ENCODE results near the gene ATP9A.

The ATP9A gene

GRCh38 chr20:51775241-51775640 lies 7.1 kb upstream of the ATP9A start:
- no peaks in the 10 kb centered on the region for H3K79me2 ChIP-seq (ENCODE audit: insufficient read depth, low read depth)
- no peak overlapping the region for H3K9ac ChIP-seq
- H3K27me3 ChIP-seq (ENCODE audit: insufficient read depth, low read depth): no peaks in the 10 kb centered on the region
- no peaks in the 10 kb centered on the region for H3K36me3 ChIP-seq (ENCODE audit: insufficient read depth)
- H3K4me2 ChIP-seq: no peak overlapping the region
- no peak overlapping the region for H3K27ac ChIP-seq
- H3K4me3 ChIP-seq (IDR thresholded peaks at IDR 0.05; ENCODE audit: insufficient read depth, low read depth, low read length): no peak overlapping the region
- H2AFZ ChIP-seq (ENCODE audit: low read depth): no peak overlapping the region
- no peaks in the 10 kb centered on the region for H3K4me1 ChIP-seq (ENCODE audit: low read depth, poor library complexity, severe bottlenecking)
- TF ChIP-seq CTCF (conservative IDR thresholded peaks at IDR 0.05; ENCODE audit: low read depth, low read length): no peak
- H4K20me1 ChIP-seq (ENCODE audit: insufficient read depth): no peaks in the 10 kb centered on the region

- Histone ChIP-seq H3K4me3 (IDR thresholded peaks at IDR 0.05; ENCODE audit: insufficient read depth, low read depth, low read length) (no peak overlapping the region), H3K36me3 (ENCODE audit: insufficient read depth) (no peaks in the 10 kb centered on the region), H3K9ac (no peak overlapping the region), H3K27ac (no peak overlapping the region), H4K20me1 (ENCODE audit: insufficient read depth) (no peaks in the 10 kb centered on the region), H3K27me3 (ENCODE audit: insufficient read depth, low read depth) (no peaks in the 10 kb centered on the region), H3K79me2 (ENCODE audit: insufficient read depth, low read depth) (no peaks in the 10 kb centered on the region), H3K4me1 (ENCODE audit: low read depth, poor library complexity, severe bottlenecking) (no peaks in the 10 kb centered on the region), H2AFZ (ENCODE audit: low read depth) (no peak overlapping the region), H3K4me2 (no peak overlapping the region)
- TF ChIP-seq CTCF (conservative IDR thresholded peaks at IDR 0.05; ENCODE audit: low read depth, low read length): no peak
Measured at GRCh38 chr20:51772236-51772635, 4.0 kb upstream of the ATP9A start.

GRCh38 chr20:51769976-51770615 lies 1.9 kb upstream of the ATP9A start:
- Histone ChIP-seq H2AFZ (ENCODE audit: low read depth) (no peak overlapping the region), H3K79me2 (ENCODE audit: insufficient read depth, low read depth) (no peaks in the 10 kb centered on the region), H4K20me1 (ENCODE audit: insufficient read depth) (no peaks in the 10 kb centered on the region), H3K4me2 (no peak overlapping the region), H3K27me3 (ENCODE audit: insufficient read depth, low read depth) (no peaks in the 10 kb centered on the region), H3K9ac (no peak overlapping the region), H3K27ac (no peak overlapping the region), H3K4me3 (IDR thresholded peaks at IDR 0.05; ENCODE audit: insufficient read depth, low read depth, low read length) (no peak overlapping the region), H3K4me1 (ENCODE audit: low read depth, poor library complexity, severe bottlenecking) (no peaks in the 10 kb centered on the region), H3K36me3 (ENCODE audit: insufficient read depth) (no peaks in the 10 kb centered on the region)
- no peak for TF ChIP-seq CTCF (conservative IDR thresholded peaks at IDR 0.05; ENCODE audit: low read depth, low read length)

GRCh38 chr20:51768759-51769517 lies 748 bp upstream of the ATP9A start:
- no peak overlapping the region for H3K4me2 ChIP-seq
- no peaks in the 10 kb centered on the region for H3K4me1 ChIP-seq (ENCODE audit: low read depth, poor library complexity, severe bottlenecking)
- H3K9ac ChIP-seq: no peak overlapping the region
- no peaks in the 10 kb centered on the region for H4K20me1 ChIP-seq (ENCODE audit: insufficient read depth)
- no peaks in the 10 kb centered on the region for H3K36me3 ChIP-seq (ENCODE audit: insufficient read depth)
- H3K4me3 ChIP-seq (IDR thresholded peaks at IDR 0.05; ENCODE audit: insufficient read depth, low read depth, low read length): no peak overlapping the region
- no peak overlapping the region for H3K27ac ChIP-seq
- TF ChIP-seq CTCF (conservative IDR thresholded peaks at IDR 0.05; ENCODE audit: low read depth, low read length): no peak
- no peaks in the 10 kb centered on the region for H3K27me3 ChIP-seq (ENCODE audit: insufficient read depth, low read depth)
- no peaks in the 10 kb centered on the region for H3K79me2 ChIP-seq (ENCODE audit: insufficient read depth, low read depth)
- H2AFZ ChIP-seq (ENCODE audit: low read depth): no peak overlapping the region

Measured in KMS-11 (cell line).